Lower leg skin (tissue), 3 donors: ENCODE measurements around the gene CCSAP.

ENCODE experiments used
- CTCF ChIP-seq, 3 donors: fragments of 450-650 bp; IDR thresholded peaks; one replicate each; pipeline ENCODE4 v1.5.1; 2016; ENCODE audit warnings: antibody characterized with exemption in 3 of 3, mild to moderate bottlenecking in 3 of 3, moderate library complexity in 2 of 3
- POLR2A ChIP-seq, 2 donors: fragments of 450-650 bp; IDR thresholded peaks; one replicate each; pipeline ENCODE4 v1.6.1; 2016 to 2017; ENCODE audit warnings: antibody characterized with exemption in 2 of 2, mild to moderate bottlenecking in 1 of 2, moderate library complexity in 1 of 2

GRCh38 chr1:229363723-229364122 lies 20.9 kb upstream of the CCSAP start:
- no peak for TF ChIP-seq CTCF (IDR thresholded peaks at IDR 0.05)
- no peak for TF ChIP-seq POLR2A (IDR thresholded peaks at IDR 0.05)
